GM12892 (cell line): ENCODE results near the gene CDK3.

Experiments used
- POLR2A ChIP-seq: IDR thresholded peaks from 2 replicates; pipeline ENCODE4 v1.6.1; 2011; ENCODE audit warnings: low read depth, low read length, control low read depth
- TAF1 ChIP-seq: IDR thresholded peaks from 2 replicates; pipeline ENCODE4 v1.6.1; 2011; ENCODE audit warnings: low read depth, mild to moderate bottlenecking, control low read depth, low read length, borderline replicate concordance

DNA sequence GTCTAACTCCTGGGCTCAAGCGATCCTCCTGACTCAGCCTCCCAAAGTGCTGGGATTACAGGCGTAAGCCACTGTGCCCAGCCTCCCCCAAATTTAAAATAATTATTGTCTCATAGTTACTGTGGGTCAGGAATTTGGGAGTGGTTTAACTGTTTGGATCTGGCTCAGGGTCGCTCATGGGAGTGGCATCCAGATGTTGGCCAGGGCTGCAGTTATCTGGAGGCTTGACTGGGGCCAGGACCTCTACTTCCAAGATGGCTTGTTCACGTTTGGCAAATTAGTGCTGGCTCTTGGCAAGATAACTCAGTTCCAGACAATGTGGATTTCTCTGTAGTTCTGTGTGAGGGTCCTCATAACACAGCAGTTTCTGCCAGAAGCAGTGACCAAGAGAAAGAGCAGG is 13.6 kb upstream of the CDK3 start:
- TF ChIP-seq POLR2A (no peak), TAF1 (no peak)
